Lower leg skin (tissue), 3 donors: Measurements from ENCODE around the gene GLP1R.

Experiments used
- POLR2A ChIP-seq, 2 donors: fragments of 450-650 bp; IDR thresholded peaks; one replicate each; pipeline ENCODE4 v1.6.1; 2016 to 2017; ENCODE audit warnings: antibody characterized with exemption in 2 of 2, mild to moderate bottlenecking in 1 of 2, moderate library complexity in 1 of 2
- TF ChIP-seq, protein P1 (sequence below), 3 donors: fragments of 450-650 bp; IDR thresholded peaks; one replicate each; pipeline ENCODE4 v1.5.1; 2016; ENCODE audit warnings: antibody characterized with exemption in 3 of 3, mild to moderate bottlenecking in 3 of 3, moderate library complexity in 2 of 3

DNA sequence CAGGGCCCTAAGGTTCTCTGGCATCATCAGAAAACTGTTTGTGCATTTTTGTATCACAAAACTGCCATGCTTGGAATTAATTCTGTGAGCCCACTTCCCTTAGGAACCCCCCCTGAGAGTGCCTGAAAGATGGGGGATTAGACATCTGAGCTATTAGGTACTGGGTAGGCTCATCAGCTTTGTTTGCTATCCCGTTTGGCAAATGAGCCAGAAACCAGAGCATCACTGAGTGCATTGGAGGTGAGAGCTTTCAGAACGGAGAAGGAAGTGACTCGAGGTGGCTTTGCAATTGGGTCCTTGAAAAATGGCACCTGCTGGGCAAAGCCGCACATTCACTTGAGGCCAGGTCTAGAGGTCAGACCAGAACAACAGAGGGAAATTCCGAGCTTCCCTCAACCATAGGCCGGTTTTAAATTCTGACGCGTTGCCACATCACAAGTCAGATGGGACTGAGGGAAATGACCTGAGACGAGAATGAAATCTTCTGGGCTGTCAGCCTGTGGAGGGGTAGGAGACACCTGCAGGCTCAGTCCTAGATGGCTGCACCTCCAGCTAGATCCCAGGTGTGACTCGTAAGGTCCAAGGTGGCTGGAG is 8.4 kb upstream of the GLP1R start:
- no peak for TF ChIP-seq POLR2A (IDR thresholded peaks at IDR 0.05)
- TF ChIP-seq, protein P1, sequence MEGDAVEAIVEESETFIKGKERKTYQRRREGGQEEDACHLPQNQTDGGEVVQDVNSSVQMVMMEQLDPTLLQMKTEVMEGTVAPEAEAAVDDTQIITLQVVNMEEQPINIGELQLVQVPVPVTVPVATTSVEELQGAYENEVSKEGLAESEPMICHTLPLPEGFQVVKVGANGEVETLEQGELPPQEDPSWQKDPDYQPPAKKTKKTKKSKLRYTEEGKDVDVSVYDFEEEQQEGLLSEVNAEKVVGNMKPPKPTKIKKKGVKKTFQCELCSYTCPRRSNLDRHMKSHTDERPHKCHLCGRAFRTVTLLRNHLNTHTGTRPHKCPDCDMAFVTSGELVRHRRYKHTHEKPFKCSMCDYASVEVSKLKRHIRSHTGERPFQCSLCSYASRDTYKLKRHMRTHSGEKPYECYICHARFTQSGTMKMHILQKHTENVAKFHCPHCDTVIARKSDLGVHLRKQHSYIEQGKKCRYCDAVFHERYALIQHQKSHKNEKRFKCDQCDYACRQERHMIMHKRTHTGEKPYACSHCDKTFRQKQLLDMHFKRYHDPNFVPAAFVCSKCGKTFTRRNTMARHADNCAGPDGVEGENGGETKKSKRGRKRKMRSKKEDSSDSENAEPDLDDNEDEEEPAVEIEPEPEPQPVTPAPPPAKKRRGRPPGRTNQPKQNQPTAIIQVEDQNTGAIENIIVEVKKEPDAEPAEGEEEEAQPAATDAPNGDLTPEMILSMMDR (IDR thresholded peaks at IDR 0.05) = no peak
